ENCODE measurements around the gene LDLRAD3. TPM values are rescaled to one million over a fixed set of nuclear protein-coding genes. Genes with fewer than 3 reads are reported as not detected.

The LDLRAD3 gene
- total RNA-seq, 1 experiment from 2014 or later = 38.8 TPM

- no peaks in the 10 kb centered on the region for H3K36me3 ChIP-seq
- H3K4me3 ChIP-seq = no peak overlapping the region
- 0 out of 2 replicates have a peak, but pooled peaks cover 4% of the 10 kb centered on the region for H3K4me1 ChIP-seq
- H3K27me3 ChIP-seq = no peaks in the 10 kb centered on the region
- no peak overlapping the region for H3K27ac ChIP-seq
- H3K9me3 ChIP-seq (replicated peaks) = 0 out of 2 replicates have a peak, but pooled peaks cover 2% of the 10 kb centered on the region
- no peak for DNase-seq
Measured at GRCh38 chr11:35935390-35935789, 8.5 kb upstream of the LDLRAD3 start.

GRCh38 chr11:35937111-35937510, 6.8 kb upstream of the LDLRAD3 start:
- 0 out of 2 replicates have a peak, but pooled peaks cover 2% of the 10 kb centered on the region for H3K9me3 ChIP-seq (replicated peaks)
- no peaks in the 10 kb centered on the region for H3K36me3 ChIP-seq
- H3K27ac ChIP-seq = no peak overlapping the region
- 0 out of 2 replicates have a peak, but pooled peaks cover 4% of the 10 kb centered on the region for H3K4me1 ChIP-seq
- no peak overlapping the region for H3K4me3 ChIP-seq
- DNase-seq = no peak
- no peaks in the 10 kb centered on the region for H3K27me3 ChIP-seq

- no peak for DNase-seq
- no peaks in the 10 kb centered on the region for H3K9me3 ChIP-seq (replicated peaks)
- no peak overlapping the region for H3K4me3 ChIP-seq
- no peaks in the 10 kb centered on the region for H3K36me3 ChIP-seq
- H3K27me3 ChIP-seq = no peaks in the 10 kb centered on the region
- no peak overlapping the region for H3K27ac ChIP-seq
- H3K4me1 ChIP-seq = 0 out of 2 replicates have a peak, but pooled peaks cover 4% of the 10 kb centered on the region
Measured at GRCh38 chr11:35937700-35938099, 6.2 kb upstream of the LDLRAD3 start.

- Histone ChIP-seq H3K4me1 (peaks cover 7% of the 10 kb centered on the region; the same call in 1 of the 2 replicates), H3K9me3 (replicated peaks) (no peaks in the 10 kb centered on the region), H3K27me3 (no peaks in the 10 kb centered on the region), H3K36me3 (no peaks in the 10 kb centered on the region), H3K4me3 (no peak overlapping the region), H3K27ac (no peak overlapping the region)
- no peak for DNase-seq
Measured at GRCh38 chr11:35938231-35938630, 5.6 kb upstream of the LDLRAD3 start.

GRCh38 chr11:35943309-35943708, 553 bp upstream of the LDLRAD3 start:
- Histone ChIP-seq H3K4me3 (peak overlapping the region; percentile 73), H3K27me3 (no peaks in the 10 kb centered on the region), H3K9me3 (replicated peaks) (no peaks in the 10 kb centered on the region), H3K36me3 (no peaks in the 10 kb centered on the region), H3K4me1 (peaks cover 8% of the 10 kb centered on the region), H3K27ac (peak overlapping the region; percentile 84)
- peak; percentile 41 to 66 for DNase-seq

- Histone ChIP-seq H3K4me1 (peaks cover 16% of the 10 kb centered on the region), H3K27ac (peak overlapping the region; percentile 69), H3K9me3 (replicated peaks) (no peaks in the 10 kb centered on the region), H3K36me3 (no peaks in the 10 kb centered on the region), H3K27me3 (no peaks in the 10 kb centered on the region), H3K4me3 (peak overlapping the region; percentile 73)
- DNase-seq = peak; percentile 71 to 72
Measured at GRCh38 chr11:35944503-35945136, 758 bp downstream of the LDLRAD3 start.

- peak overlapping the region; percentile 69 for H3K27ac ChIP-seq
- H3K9me3 ChIP-seq (replicated peaks) = no peaks in the 10 kb centered on the region
- no peaks in the 10 kb centered on the region for H3K27me3 ChIP-seq
- peaks cover 21% of the 10 kb centered on the region for H3K4me1 ChIP-seq
- no peaks in the 10 kb centered on the region; the same call in 1 of the 2 replicates for H3K36me3 ChIP-seq
- DNase-seq = no peak
- peak overlapping the region; percentile 73 for H3K4me3 ChIP-seq
Measured at GRCh38 chr11:35945137-35945518, 1.3 kb downstream of the LDLRAD3 start.

- Histone ChIP-seq H3K9me3 (replicated peaks) (no peaks in the 10 kb centered on the region), H3K4me1 (peaks cover 29% of the 10 kb centered on the region), H3K4me3 (no peak overlapping the region), H3K27ac (no peak overlapping the region), H3K36me3 (no peaks in the 10 kb centered on the region; the same call in 1 of the 2 replicates), H3K27me3 (no peaks in the 10 kb centered on the region)
- DNase-seq = no peak
Measured at GRCh38 chr11:35946766-35947165, 2.9 kb downstream of the LDLRAD3 start.

GRCh38 chr11:35947437-35947836, 3.6 kb downstream of the LDLRAD3 start:
- no peak overlapping the region for H3K27ac ChIP-seq
- no peaks in the 10 kb centered on the region; the same call in 1 of the 2 replicates for H3K36me3 ChIP-seq
- no peak for DNase-seq
- no peaks in the 10 kb centered on the region for H3K27me3 ChIP-seq
- no peak overlapping the region for H3K4me3 ChIP-seq
- H3K9me3 ChIP-seq (replicated peaks) = no peaks in the 10 kb centered on the region
- H3K4me1 ChIP-seq = peaks cover 36% of the 10 kb centered on the region

- Histone ChIP-seq H3K4me3 (no peak overlapping the region), H3K4me1 (peaks cover 48% of the 10 kb centered on the region), H3K9me3 (replicated peaks) (no peaks in the 10 kb centered on the region), H3K36me3 (no peaks in the 10 kb centered on the region; the same call in 1 of the 2 replicates), H3K27me3 (no peaks in the 10 kb centered on the region), H3K27ac (no peak overlapping the region)
- peak; percentile 20 to 70 for DNase-seq
Measured at GRCh38 chr11:35949242-35949641, 5.4 kb downstream of the LDLRAD3 start.

GRCh38 chr11:35950082-35950481, 6.2 kb downstream of the LDLRAD3 start:
- Histone ChIP-seq H3K4me3 (no peak overlapping the region), H3K9me3 (replicated peaks) (no peaks in the 10 kb centered on the region), H3K27me3 (no peaks in the 10 kb centered on the region), H3K27ac (no peak overlapping the region), H3K4me1 (peaks cover 46% of the 10 kb centered on the region), H3K36me3 (no peaks in the 10 kb centered on the region; the same call in 1 of the 2 replicates)
- DNase-seq = no peak

GRCh38 chr11:35951680-35952079, 7.8 kb downstream of the LDLRAD3 start:
- Histone ChIP-seq H3K27me3 (no peaks in the 10 kb centered on the region), H3K4me3 (no peak overlapping the region), H3K36me3 (no peaks in the 10 kb centered on the region; the same call in 1 of the 2 replicates), H3K9me3 (replicated peaks) (no peaks in the 10 kb centered on the region), H3K27ac (no peak overlapping the region), H3K4me1 (peaks cover 42% of the 10 kb centered on the region)
- peak; percentile 22 to 65 for DNase-seq

GRCh38 chr11:35953081-35953760, 9.4 kb downstream of the LDLRAD3 start:
- Histone ChIP-seq H3K4me3 (no peak overlapping the region), H3K36me3 (no peaks in the 10 kb centered on the region; the same call in 1 of the 2 replicates), H3K27ac (peak overlapping the region; percentile 31), H3K9me3 (replicated peaks) (no peaks in the 10 kb centered on the region), H3K4me1 (peaks cover 42% of the 10 kb centered on the region), H3K27me3 (no peaks in the 10 kb centered on the region)
- peak; percentile 68 to 72 for DNase-seq

GRCh38 chr11:35954205-35954604, 10.3 kb downstream of the LDLRAD3 start:
- Histone ChIP-seq H3K27ac (no peak overlapping the region), H3K4me3 (no peak overlapping the region), H3K36me3 (peaks cover 2% of the 10 kb centered on the region; the same call in 1 of the 2 replicates), H3K27me3 (no peaks in the 10 kb centered on the region), H3K9me3 (replicated peaks) (no peaks in the 10 kb centered on the region), H3K4me1 (peaks cover 39% of the 10 kb centered on the region)
- no peak for DNase-seq

GRCh38 chr11:35955636-35956035, 11.8 kb downstream of the LDLRAD3 start:
- no peak for DNase-seq
- H3K27ac ChIP-seq = no peak overlapping the region
- H3K4me3 ChIP-seq = no peak overlapping the region
- H3K4me1 ChIP-seq = peaks cover 30% of the 10 kb centered on the region
- no peaks in the 10 kb centered on the region for H3K9me3 ChIP-seq (replicated peaks)
- H3K36me3 ChIP-seq = 0 out of 2 replicates have a peak, but pooled peaks cover 2% of the 10 kb centered on the region
- H3K27me3 ChIP-seq = no peaks in the 10 kb centered on the region

Data from SJCRH30 (cell line).